ENCODE data around the gene STX2. TPM values are rescaled to one million over a fixed set of nuclear protein-coding genes. Genes with fewer than 3 reads are reported as not detected.

STX2 gene
- total RNA-seq, 2 donors from 2014 or later, result 5.3 to 11.5 TPM

DNA sequence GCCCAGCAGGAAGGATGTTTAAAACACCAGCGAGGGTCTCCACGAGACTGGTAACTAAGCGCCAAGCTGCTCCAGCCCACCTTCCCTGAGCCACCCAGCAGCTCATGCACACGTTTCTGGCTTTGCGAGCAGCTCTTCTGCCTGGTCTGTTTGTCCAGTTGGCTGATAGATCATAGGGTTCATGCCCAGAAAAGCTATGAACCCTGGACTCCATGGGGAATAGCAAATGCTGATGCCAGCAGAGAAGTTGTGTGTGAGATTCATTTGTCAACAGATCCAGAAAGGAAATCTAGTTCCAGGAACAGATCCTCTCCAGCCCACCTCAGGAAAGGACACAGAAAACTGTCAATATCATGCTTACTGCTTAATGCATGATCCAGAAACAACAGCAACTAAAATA lies 94.8 kb downstream of the STX2 start:
- Histone ChIP-seq H3K4me1 (replicated peaks) (no peaks in the 10 kb centered on the region), H3K27ac (no peak overlapping the region), H3K4me3 (no peak overlapping the region), H3K36me3 (no peaks in the 10 kb centered on the region), H3K9me3 (no peaks in the 10 kb centered on the region), H3K27me3 (replicated peaks; ENCODE audit: insufficient read depth) (no peaks in the 10 kb centered on the region)
- intact Hi-C loops (cut with DNase I), result no loop called here
- 66% methylated on average over 5 of the region's 5 CpGs for WGBS
- DNase-seq (ENCODE audit: low spot score), result no peak
- TF ChIP-seq POLR2AphosphoS5 (IDR thresholded peaks at IDR 0.05) (no peak), POLR2A (IDR thresholded peaks at IDR 0.05) (no peak)
- TF ChIP-seq, protein P1, sequence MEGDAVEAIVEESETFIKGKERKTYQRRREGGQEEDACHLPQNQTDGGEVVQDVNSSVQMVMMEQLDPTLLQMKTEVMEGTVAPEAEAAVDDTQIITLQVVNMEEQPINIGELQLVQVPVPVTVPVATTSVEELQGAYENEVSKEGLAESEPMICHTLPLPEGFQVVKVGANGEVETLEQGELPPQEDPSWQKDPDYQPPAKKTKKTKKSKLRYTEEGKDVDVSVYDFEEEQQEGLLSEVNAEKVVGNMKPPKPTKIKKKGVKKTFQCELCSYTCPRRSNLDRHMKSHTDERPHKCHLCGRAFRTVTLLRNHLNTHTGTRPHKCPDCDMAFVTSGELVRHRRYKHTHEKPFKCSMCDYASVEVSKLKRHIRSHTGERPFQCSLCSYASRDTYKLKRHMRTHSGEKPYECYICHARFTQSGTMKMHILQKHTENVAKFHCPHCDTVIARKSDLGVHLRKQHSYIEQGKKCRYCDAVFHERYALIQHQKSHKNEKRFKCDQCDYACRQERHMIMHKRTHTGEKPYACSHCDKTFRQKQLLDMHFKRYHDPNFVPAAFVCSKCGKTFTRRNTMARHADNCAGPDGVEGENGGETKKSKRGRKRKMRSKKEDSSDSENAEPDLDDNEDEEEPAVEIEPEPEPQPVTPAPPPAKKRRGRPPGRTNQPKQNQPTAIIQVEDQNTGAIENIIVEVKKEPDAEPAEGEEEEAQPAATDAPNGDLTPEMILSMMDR (IDR thresholded peaks at IDR 0.05), result no peak

DNA sequence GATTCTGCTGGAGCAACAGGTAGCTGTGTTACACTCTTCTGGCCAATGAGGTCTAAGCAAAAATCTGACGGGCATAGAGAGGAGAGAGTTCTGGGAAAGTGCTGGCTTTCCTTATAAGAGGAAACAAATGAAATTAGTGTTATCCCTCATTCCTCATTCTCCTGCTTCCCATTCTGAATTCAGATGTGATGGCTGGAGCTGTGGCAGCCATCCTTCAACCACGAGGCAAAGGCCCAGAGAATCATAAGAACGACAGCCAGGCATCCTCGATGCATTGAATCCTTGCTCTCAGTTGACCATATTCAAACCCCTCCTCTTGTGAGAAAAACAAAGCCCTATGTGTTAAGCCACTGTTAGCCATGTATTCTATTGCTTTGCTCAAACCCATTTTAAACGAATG lies 95.4 kb downstream of the STX2 start:
- H3K27ac ChIP-seq, result no peak overlapping the region
- TF ChIP-seq, protein P1 (IDR thresholded peaks at IDR 0.05), result no peak
- TF ChIP-seq POLR2AphosphoS5 (IDR thresholded peaks at IDR 0.05), result no peak
- no peak for TF ChIP-seq POLR2A (IDR thresholded peaks at IDR 0.05)
- WGBS, result 91% methylated on average over 5 of the region's 5 CpGs
- no peak for DNase-seq (ENCODE audit: low spot score)
- intact Hi-C loops (cut with DNase I), result no loop called here
- no peaks in the 10 kb centered on the region for H3K36me3 ChIP-seq
- H3K4me3 ChIP-seq, result no peak overlapping the region
- no peaks in the 10 kb centered on the region for H3K27me3 ChIP-seq (replicated peaks; ENCODE audit: insufficient read depth)
- no peaks in the 10 kb centered on the region for H3K4me1 ChIP-seq (replicated peaks)
- H3K9me3 ChIP-seq, result no peaks in the 10 kb centered on the region

DNA sequence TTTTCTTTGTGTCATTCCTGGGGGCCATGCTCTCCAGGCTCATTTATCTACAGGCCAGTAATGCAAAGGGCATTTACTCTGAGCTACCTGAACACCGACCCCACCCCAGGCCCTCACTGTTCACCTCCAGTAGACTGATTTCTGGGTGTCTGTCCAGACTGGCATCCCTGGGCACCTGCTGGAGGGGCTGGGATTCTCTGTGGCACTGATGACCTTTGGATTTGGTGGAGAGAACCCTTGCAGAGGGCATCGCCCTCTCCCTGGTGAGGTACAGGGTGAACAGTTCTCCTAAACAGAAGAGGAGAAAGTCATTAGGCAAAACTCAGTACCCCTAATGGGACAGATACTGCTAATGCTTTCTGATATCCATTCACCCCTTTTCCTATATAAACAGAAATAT lies 95.9 kb downstream of the STX2 start:
- intact Hi-C loops (cut with DNase I), result no loop called here
- Histone ChIP-seq H3K27ac (no peak overlapping the region), H3K4me1 (replicated peaks) (no peaks in the 10 kb centered on the region), H3K9me3 (no peaks in the 10 kb centered on the region), H3K4me3 (no peak overlapping the region), H3K27me3 (replicated peaks; ENCODE audit: insufficient read depth) (no peaks in the 10 kb centered on the region), H3K36me3 (no peaks in the 10 kb centered on the region)
- TF ChIP-seq, protein P1 (IDR thresholded peaks at IDR 0.05), result no peak
- TF ChIP-seq POLR2AphosphoS5 (IDR thresholded peaks at IDR 0.05) (no peak), POLR2A (IDR thresholded peaks at IDR 0.05) (no peak)
- 93% methylated on average over 2 of the region's 2 CpGs for WGBS
- no peak for DNase-seq (ENCODE audit: low spot score)

DNA sequence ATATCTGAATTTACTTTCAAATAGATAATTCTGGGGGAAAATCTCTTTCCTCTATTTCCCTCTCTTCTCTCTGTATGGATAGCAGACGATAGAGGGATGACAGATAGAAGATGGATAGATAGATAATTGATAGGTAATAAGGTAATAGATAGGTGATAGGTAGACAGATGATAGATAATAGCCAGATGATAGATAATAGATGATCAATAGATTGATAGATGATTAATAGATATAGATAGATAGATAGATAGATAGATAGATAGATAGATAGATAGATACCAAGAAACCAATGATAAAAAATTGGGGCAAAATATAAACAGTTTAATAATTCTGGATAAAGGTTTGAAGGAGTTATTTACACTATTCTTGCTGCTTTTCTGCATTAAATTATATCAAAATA lies 96.3 kb downstream of the STX2 start:
- intact Hi-C loops (cut with DNase I), result no loop called here
- TF ChIP-seq, protein P1 (IDR thresholded peaks at IDR 0.05), result no peak
- TF ChIP-seq POLR2AphosphoS5 (IDR thresholded peaks at IDR 0.05) (no peak), POLR2A (IDR thresholded peaks at IDR 0.05) (no peak)
- WGBS, result 72% methylated on average over 1 of the region's 1 CpG
- Histone ChIP-seq H3K4me1 (replicated peaks) (no peaks in the 10 kb centered on the region), H3K27me3 (replicated peaks; ENCODE audit: insufficient read depth) (no peaks in the 10 kb centered on the region), H3K36me3 (no peaks in the 10 kb centered on the region), H3K4me3 (no peak overlapping the region), H3K9me3 (no peaks in the 10 kb centered on the region), H3K27ac (no peak overlapping the region)
- DNase-seq (ENCODE audit: low spot score), result no peak

DNA sequence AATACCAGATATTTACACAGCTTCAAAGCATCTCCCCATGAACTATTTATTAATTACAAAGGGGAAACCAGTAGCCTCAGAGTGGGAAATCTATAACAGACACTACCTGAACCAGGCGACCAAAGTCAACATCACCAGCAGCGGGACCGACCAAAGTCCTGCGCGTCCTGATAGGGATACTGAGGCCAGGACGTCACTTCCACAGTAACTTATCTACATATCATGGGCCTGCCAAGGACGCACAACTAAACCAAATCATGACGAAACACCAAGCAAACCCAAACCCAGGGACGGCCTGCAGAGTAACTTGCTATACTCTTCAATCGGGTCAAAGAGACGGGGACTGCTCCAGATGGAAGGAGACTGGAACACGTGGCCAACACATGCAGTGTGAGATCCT lies 96.9 kb downstream of the STX2 start:
- no peaks in the 10 kb centered on the region for H3K9me3 ChIP-seq
- TF ChIP-seq POLR2AphosphoS5 (IDR thresholded peaks at IDR 0.05) (no peak), POLR2A (IDR thresholded peaks at IDR 0.05) (no peak)
- TF ChIP-seq, protein P1 (IDR thresholded peaks at IDR 0.05), result no peak
- no peak for DNase-seq (ENCODE audit: low spot score)
- H3K27ac ChIP-seq, result no peak overlapping the region
- WGBS, result 87% methylated on average over 12 of the region's 12 CpGs
- no peak overlapping the region for H3K4me3 ChIP-seq
- no peaks in the 10 kb centered on the region for H3K27me3 ChIP-seq (replicated peaks; ENCODE audit: insufficient read depth)
- no peaks in the 10 kb centered on the region for H3K4me1 ChIP-seq (replicated peaks)
- intact Hi-C loops (cut with DNase I), result no loop called here
- H3K36me3 ChIP-seq, result no peaks in the 10 kb centered on the region

Small RNAs within 50 kb of the gene (small RNA-seq; reads per million reads assigned to genes)
- gene RNU6-1077P, result 0 reads per million in 2 donors

Other genes starting within 250 kb of the STX2 start
- gene RIMBP2, start 123.0 kb downstream of the STX2 start, total RNA-seq, result 1 to 10 TPM in 1 of 2 donors, under 1 TPM in 1; 0.96 to 7.0 TPM
- gene RAN, start 32.8 kb upstream of the STX2 start, total RNA-seq, result 100 to 1,000 TPM; 131 to 220 TPM
- gene ADGRD1, start 114.7 kb upstream of the STX2 start, total RNA-seq, result 10 to 100 TPM in 1 of 2 donors, 1 to 10 TPM in 1; 4.3 to 20.9 TPM

Data from prostate gland (tissue), 2 donors.